A673 (cell line): ENCODE measurements around the gene LUC7L2. TPM values are rescaled to one million over a fixed set of nuclear protein-coding genes. Genes with fewer than 3 reads are reported as not detected.
"Not testable (repeated sequence)": the region's sequence is repeated elsewhere in the genome, so short reads cannot be mapped to it uniquely, and the experiment has no call there.

ENCODE experiments used
- BruUV-seq: library from RNA; stranded (reverse); fragments of 400-500 nt; replicated peaks from 2 replicates; lab custom pipeline; 2021; lab: Mats Ljungman, UMichigan
- CTCF ChIA-PET: fragments of 300-600 bp; sonication (Branson Sonifier 250); formaldehyde crosslinking; loops from one replicate; lab custom pipeline; 2022; ENCODE audit warnings: antibody characterized with exemption; lab: Charles Lee
- POLR2A ChIA-PET: fragments of 300-600 bp; sonication (Branson Sonifier 250); formaldehyde crosslinking; loops from one replicate; lab custom pipeline; 2022; ENCODE audit warnings: antibody characterized with exemption; ENCODE audit not compliant: low non-redundant PET; lab: Charles Lee
- DNase-seq: peaks from one replicate; pipeline ENCODE4 v3.0.0-alpha.2; 2015; ENCODE audit warnings: low spot score
- H3K27ac ChIP-seq: fragments of 200-600 bp; sonication (generic); 2 replicates; pipeline ENCODE4 v1.5.1; 2016; ENCODE audit warnings: mixed run types, low read depth, mild to moderate bottlenecking, mixed read lengths, antibody characterized with exemption, low read length; ENCODE audit not compliant: poor library complexity, severe bottlenecking
- H3K27me3 ChIP-seq: fragments of 200-600 bp; sonication (generic); replicated peaks from 2 replicates; pipeline ENCODE4 v1.6.1; 2017; ENCODE audit warnings: mixed run types, low read depth, mild to moderate bottlenecking, mixed read lengths, antibody characterized with exemption, low read length; ENCODE audit not compliant: insufficient read depth, poor library complexity
- H3K36me3 ChIP-seq: fragments of 200-600 bp; sonication (generic); 2 replicates; pipeline ENCODE4 v1.6.1; 2016; ENCODE audit warnings: mixed run types, mild to moderate bottlenecking, mixed read lengths, antibody characterized with exemption, low read length; ENCODE audit not compliant: insufficient read depth, poor library complexity, severe bottlenecking
- H3K4me1 ChIP-seq: fragments of 200-600 bp; sonication (generic); 2 replicates; pipeline ENCODE4 v1.6.1; 2017; ENCODE audit warnings: mixed run types, mild to moderate bottlenecking, mixed read lengths, antibody characterized with exemption, low read length; ENCODE audit not compliant: insufficient read depth, poor library complexity, severe bottlenecking
- H3K4me3 ChIP-seq: fragments of 200-600 bp; sonication (generic); 2 replicates; pipeline ENCODE4 v1.5.1; 2016; ENCODE audit warnings: low read depth, mixed run types, mild to moderate bottlenecking, mixed read lengths, low read length; ENCODE audit not compliant: poor library complexity, severe bottlenecking
- H3K9me3 ChIP-seq: fragments of 200-600 bp; sonication (generic); 2 replicates; pipeline ENCODE4 v1.6.1; 2016; ENCODE audit warnings: mixed run types, low read depth, mild to moderate bottlenecking, mixed read lengths, antibody characterized with exemption, low read length; ENCODE audit not compliant: poor library complexity, severe bottlenecking
- EZH2 ChIP-seq: fragments of 200-600 bp; sonication (generic); IDR thresholded peaks from 2 replicates; pipeline ENCODE4 v1.6.1; 2017; ENCODE audit warnings: borderline replicate concordance, low read depth, mild to moderate bottlenecking, mixed read lengths, antibody characterized with exemption, low read length; ENCODE audit not compliant: poor library complexity, severe bottlenecking
- intact Hi-C: fragments of 100-400 bp; cut with micrococcal nuclease; formaldehyde crosslinking; loops from one replicate; pipeline ENCODE4 v1.10.0; 2022; ENCODE audit not compliant: unreplicated experiment
- total RNA-seq: library from RNA; stranded (reverse); gene quantifications from 2 replicates; pipeline ENCODE4 v1.2.3, GENCODE V29; 2021
- TF ChIP-seq, protein P1 (sequence below): fragments of 300-800, 200-600 bp; sonication (generic); conservative IDR thresholded peaks from 2 replicates; pipeline ENCODE4 v1.5.1; 2017; ENCODE audit warnings: low read depth, mild to moderate bottlenecking, antibody characterized with exemption, low read length, moderate library complexity, mixed read lengths

The LUC7L2 gene
- total RNA-seq, 1 experiment from 2014 or later: 107 TPM

DNA sequence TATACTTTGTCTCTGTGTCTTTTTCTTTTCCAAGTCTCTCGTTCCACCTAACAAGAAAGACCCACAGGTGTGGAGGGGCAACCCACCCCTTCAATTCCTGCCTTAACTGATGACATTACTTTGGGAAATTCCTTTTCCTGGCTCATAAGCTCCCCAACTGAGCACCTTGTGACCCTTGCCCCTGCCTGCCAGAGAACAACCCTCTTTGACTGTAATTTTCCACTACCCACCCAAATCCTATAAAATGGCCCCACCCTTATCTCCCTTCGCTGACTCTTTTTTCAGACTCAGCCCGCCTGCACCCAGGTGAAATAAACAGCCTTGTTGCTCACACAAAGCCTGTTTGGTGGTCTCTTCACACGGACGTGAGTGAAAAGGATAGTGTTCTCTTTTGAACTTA lies 108.6 kb downstream of the LUC7L2 start:
- H3K4me3 ChIP-seq, H3K36me3 ChIP-seq, H3K4me1 ChIP-seq, DNase-seq, H3K9me3 ChIP-seq, intact Hi-C loops, H3K27me3 ChIP-seq, POLR2A ChIA-PET, H3K27ac ChIP-seq, BruUV-seq, CTCF ChIA-PET: not testable (repeated sequence)

DNA sequence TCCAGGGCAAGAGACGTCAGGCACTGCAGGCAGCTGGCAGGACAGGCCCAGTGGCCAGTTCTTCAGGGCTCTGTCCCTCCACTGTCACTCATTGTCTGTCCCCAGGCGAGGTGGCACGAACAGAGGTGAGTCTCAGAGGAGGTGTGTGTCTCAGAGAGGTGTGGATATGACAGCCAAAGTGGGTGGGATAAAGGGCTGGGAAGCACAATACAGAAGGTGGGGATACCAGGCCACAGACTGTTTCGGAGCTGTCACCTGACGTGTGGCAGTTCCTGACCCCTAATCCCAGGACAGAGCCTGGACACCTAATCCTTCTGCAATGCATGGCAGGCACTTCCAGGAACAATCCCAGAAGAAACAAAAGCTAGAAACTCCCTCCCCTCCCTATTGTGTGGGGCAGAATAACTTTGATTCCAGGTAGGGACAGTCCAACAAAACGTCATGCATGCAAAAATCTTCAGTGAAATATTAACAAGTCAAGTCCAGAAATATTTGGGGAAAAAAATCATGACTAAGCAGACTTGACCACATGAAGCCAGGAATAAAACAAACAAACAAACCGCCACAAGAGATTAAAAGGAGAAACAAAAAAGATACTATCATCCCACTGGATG lies 112.2 kb downstream of the LUC7L2 start:
- Histone ChIP-seq H3K4me1 (no peaks in the 10 kb centered on the region), H3K27ac (no peak overlapping the region), H3K4me3 (no peak overlapping the region), H3K9me3 (no peaks in the 10 kb centered on the region), H3K27me3 (no peaks in the 10 kb centered on the region), H3K36me3 (no peaks in the 10 kb centered on the region)
- intact Hi-C loops: no loop called here
- BruUV-seq: no TSS peak
- ChIA-PET CTCF (no interaction called here), POLR2A (no interaction called here)
- TF ChIP-seq, protein P1, sequence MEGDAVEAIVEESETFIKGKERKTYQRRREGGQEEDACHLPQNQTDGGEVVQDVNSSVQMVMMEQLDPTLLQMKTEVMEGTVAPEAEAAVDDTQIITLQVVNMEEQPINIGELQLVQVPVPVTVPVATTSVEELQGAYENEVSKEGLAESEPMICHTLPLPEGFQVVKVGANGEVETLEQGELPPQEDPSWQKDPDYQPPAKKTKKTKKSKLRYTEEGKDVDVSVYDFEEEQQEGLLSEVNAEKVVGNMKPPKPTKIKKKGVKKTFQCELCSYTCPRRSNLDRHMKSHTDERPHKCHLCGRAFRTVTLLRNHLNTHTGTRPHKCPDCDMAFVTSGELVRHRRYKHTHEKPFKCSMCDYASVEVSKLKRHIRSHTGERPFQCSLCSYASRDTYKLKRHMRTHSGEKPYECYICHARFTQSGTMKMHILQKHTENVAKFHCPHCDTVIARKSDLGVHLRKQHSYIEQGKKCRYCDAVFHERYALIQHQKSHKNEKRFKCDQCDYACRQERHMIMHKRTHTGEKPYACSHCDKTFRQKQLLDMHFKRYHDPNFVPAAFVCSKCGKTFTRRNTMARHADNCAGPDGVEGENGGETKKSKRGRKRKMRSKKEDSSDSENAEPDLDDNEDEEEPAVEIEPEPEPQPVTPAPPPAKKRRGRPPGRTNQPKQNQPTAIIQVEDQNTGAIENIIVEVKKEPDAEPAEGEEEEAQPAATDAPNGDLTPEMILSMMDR: no peak
- no peak for TF ChIP-seq EZH2
- DNase-seq: no peak

Other genes with a start within 250 kb of the LUC7L2 start
- gene UBN2, start 128.7 kb upstream of the LUC7L2 start, total RNA-seq: 13.8 and 14.5 TPM in 2 replicates
- gene FMC1, start 18.6 kb upstream of the LUC7L2 start, total RNA-seq: 10.5 and 11.5 TPM in 2 replicates
- gene KLRG2, start 123.8 kb downstream of the LUC7L2 start, total RNA-seq: not detected in 2 replicates
- not detected in 2 replicates for gene CLEC2L, start 163.8 kb downstream of the LUC7L2 start, total RNA-seq